ENCODE data around the gene GTPBP8. TPM values are rescaled to one million over a fixed set of nuclear protein-coding genes. Genes with fewer than 3 reads are reported as not detected.

The GTPBP8 gene
- total and polyA plus RNA-seq, 2 of the 13 experiments (the other 11 are each of a cell fraction or from before 2014, with no cell fraction given) = 12.5 to 16.7 TPM

DNA sequence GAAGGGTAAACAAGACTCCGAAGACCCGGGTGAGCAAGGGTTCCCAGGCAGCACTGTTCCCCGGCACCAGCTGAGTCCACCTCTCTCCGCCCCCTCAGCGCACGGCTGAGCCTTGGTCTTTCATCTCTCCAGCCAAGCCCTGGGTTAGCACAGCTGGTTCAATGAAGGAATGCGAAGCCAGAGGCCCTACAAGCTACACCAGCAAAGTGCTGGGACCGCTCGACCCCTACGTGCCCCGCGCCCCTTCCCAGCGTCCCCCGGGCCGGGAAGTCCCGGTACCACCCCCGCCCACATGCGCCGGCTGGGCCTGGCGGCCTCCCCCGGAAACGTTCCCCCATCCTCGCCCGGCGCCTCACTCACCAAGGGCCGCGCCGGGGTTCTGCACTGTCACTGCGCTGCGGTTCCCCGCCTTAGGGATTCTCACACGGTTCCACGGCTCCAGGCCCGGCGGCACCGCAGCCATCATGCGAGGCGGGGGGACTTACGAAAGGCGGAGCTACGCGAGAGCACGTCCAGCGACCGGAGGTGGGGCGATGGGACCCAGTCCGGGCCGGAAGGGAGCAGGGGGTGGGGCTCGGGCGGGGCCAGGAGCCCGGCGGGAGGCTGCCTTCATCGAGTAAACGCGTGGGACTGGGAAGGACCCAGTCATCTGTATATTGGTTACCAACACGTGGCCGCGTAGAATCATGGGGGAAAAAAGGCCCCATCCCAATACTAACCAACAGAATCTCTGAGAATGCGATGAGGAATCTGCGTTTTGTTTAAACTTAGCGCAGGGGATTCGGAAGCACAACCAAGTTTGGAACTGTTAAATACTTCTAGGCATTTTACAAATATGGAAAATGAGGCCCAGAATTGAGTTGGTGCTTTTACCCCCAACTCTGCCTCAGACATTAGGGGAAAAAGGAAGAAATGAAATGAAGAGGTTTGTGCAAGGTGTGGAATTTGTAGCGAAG is 28.7 kb downstream of the GTPBP8 start (continued):
- TF ChIP-seq, protein P1, sequence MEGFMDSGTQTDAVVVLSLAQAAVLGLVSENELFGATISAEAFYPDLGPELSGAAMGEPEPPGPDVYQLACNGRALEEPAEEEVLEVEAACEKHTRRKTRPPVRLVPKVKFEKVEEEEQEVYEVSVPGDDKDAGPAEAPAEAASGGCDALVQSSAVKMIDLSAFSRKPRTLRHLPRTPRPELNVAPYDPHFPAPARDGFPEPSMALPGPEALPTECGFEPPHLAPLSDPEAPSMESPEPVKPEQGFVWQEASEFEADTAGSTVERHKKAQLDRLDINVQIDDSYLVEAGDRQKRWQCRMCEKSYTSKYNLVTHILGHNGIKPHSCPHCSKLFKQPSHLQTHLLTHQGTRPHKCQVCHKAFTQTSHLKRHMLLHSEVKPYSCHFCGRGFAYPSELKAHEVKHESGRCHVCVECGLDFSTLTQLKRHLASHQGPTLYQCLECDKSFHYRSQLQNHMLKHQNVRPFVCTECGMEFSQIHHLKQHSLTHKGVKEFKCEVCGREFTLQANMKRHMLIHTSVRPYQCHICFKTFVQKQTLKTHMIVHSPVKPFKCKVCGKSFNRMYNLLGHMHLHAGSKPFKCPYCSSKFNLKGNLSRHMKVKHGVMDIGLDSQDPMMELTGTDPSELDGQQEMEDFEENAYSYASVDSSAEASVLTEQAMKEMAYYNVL (CRISPR knock-in tag; IDR thresholded peaks at IDR 0.05; ENCODE audit: borderline replicate concordance) = peak; percentile 85
- TF ChIP-seq ZNF552 (CRISPR knock-in tag; IDR thresholded peaks at IDR 0.05; ENCODE audit: borderline replicate concordance) (0 out of 2 replicates have a peak, but pooled peaks have one; percentile 57), SMAD1 (CRISPR knock-in tag; IDR thresholded peaks at IDR 0.05; ENCODE audit: borderline replicate concordance, low read depth) (0 out of 2 replicates have a peak, but pooled peaks have one; percentile 32), ZNF484 (CRISPR knock-in tag; IDR thresholded peaks at IDR 0.05; ENCODE audit: borderline replicate concordance, low read depth) (no peak), MZF1 (CRISPR knock-in tag; IDR thresholded peaks at IDR 0.05; ENCODE audit: borderline replicate concordance) (peak; percentile 21; the same call in 1 of the 2 replicates), ZNF547 (CRISPR knock-in tag; IDR thresholded peaks at IDR 0.05) (peak; percentile 79; the same call in 1 of the 2 replicates), KAT8 (CRISPR knock-in tag; IDR thresholded peaks at IDR 0.05) (peak; percentile 92), ZNF232 (CRISPR knock-in tag; IDR thresholded peaks at IDR 0.05; ENCODE audit: borderline replicate concordance) (no peak), WIZ (CRISPR knock-in tag; IDR thresholded peaks at IDR 0.05) (peak; percentile 79; the same call in 1 of the 2 replicates), NFKB2 (CRISPR knock-in tag; IDR thresholded peaks at IDR 0.05; ENCODE audit: borderline replicate concordance) (peak; percentile 85; the same call in 1 of the 2 replicates), SNAPC2 (CRISPR knock-in tag; IDR thresholded peaks at IDR 0.05) (0 out of 2 replicates have a peak, but pooled peaks have one; percentile 90)
- TF ChIP-seq, protein P2, sequence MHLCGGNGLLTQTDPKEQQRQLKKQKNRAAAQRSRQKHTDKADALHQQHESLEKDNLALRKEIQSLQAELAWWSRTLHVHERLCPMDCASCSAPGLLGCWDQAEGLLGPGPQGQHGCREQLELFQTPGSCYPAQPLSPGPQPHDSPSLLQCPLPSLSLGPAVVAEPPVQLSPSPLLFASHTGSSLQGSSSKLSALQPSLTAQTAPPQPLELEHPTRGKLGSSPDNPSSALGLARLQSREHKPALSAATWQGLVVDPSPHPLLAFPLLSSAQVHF (CRISPR knock-in tag; IDR thresholded peaks at IDR 0.05) = peak; percentile 86
- TF ChIP-seq, protein P3, sequence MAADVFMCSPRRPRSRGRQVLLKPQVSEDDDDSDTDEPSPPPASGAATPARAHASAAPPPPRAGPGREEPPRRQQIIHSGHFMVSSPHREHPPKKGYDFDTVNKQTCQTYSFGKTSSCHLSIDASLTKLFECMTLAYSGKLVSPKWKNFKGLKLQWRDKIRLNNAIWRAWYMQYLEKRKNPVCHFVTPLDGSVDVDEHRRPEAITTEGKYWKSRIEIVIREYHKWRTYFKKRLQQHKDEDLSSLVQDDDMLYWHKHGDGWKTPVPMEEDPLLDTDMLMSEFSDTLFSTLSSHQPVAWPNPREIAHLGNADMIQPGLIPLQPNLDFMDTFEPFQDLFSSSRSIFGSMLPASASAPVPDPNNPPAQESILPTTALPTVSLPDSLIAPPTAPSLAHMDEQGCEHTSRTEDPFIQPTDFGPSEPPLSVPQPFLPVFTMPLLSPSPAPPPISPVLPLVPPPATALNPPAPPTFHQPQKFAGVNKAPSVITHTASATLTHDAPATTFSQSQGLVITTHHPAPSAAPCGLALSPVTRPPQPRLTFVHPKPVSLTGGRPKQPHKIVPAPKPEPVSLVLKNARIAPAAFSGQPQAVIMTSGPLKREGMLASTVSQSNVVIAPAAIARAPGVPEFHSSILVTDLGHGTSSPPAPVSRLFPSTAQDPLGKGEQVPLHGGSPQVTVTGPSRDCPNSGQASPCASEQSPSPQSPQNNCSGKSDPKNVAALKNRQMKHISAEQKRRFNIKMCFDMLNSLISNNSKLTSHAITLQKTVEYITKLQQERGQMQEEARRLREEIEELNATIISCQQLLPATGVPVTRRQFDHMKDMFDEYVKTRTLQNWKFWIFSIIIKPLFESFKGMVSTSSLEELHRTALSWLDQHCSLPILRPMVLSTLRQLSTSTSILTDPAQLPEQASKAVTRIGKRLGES (CRISPR knock-in tag; IDR thresholded peaks at IDR 0.05; ENCODE audit: borderline replicate concordance) = no peak
- TF ChIP-seq, protein P4, sequence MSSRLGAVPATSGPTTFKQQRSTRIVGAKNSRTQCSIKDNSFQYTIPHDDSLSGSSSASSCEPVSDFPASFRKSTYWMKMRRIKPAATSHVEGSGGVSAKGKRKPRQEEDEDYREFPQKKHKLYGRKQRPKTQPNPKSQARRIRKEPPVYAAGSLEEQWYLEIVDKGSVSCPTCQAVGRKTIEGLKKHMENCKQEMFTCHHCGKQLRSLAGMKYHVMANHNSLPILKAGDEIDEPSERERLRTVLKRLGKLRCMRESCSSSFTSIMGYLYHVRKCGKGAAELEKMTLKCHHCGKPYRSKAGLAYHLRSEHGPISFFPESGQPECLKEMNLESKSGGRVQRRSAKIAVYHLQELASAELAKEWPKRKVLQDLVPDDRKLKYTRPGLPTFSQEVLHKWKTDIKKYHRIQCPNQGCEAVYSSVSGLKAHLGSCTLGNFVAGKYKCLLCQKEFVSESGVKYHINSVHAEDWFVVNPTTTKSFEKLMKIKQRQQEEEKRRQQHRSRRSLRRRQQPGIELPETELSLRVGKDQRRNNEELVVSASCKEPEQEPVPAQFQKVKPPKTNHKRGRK (CRISPR knock-in tag; IDR thresholded peaks at IDR 0.05) = no peak
- TF ChIP-seq, protein P5, sequence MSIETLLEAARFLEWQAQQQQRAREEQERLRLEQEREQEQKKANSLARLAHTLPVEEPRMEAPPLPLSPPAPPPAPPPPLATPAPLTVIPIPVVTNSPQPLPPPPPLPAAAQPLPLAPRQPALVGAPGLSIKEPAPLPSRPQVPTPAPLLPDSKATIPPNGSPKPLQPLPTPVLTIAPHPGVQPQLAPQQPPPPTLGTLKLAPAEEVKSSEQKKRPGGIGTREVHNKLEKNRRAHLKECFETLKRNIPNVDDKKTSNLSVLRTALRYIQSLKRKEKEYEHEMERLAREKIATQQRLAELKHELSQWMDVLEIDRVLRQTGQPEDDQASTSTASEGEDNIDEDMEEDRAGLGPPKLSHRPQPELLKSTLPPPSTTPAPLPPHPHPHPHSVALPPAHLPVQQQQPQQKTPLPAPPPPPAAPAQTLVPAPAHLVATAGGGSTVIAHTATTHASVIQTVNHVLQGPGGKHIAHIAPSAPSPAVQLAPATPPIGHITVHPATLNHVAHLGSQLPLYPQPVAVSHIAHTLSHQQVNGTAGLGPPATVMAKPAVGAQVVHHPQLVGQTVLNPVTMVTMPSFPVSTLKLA (IDR thresholded peaks at IDR 0.05) = peak; percentile 27; the same call in 1 of the 2 replicates
- TF ChIP-seq, protein P6, sequence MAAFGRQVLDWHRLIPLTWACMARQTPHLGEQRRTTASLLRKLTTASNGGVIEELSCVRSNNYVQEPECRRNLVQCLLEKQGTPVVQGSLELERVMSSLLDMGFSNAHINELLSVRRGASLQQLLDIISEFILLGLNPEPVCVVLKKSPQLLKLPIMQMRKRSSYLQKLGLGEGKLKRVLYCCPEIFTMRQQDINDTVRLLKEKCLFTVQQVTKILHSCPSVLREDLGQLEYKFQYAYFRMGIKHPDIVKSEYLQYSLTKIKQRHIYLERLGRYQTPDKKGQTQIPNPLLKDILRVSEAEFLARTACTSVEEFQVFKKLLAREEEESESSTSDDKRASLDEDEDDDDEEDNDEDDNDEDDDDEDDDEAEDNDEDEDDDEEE (CRISPR knock-in tag; IDR thresholded peaks at IDR 0.05) = no peak
